DMS53 (cell line): ENCODE measurements around the gene QRFP.
"Not testable (repeated sequence)": the region's sequence is repeated elsewhere in the genome, so short reads cannot be mapped to it uniquely, and the experiment has no call there.

Experiments
- DNase-seq: peaks from one replicate; lab custom pipeline; 2025; lab: John Stamatoyannopoulos, UW

Gene QRFP

DNA sequence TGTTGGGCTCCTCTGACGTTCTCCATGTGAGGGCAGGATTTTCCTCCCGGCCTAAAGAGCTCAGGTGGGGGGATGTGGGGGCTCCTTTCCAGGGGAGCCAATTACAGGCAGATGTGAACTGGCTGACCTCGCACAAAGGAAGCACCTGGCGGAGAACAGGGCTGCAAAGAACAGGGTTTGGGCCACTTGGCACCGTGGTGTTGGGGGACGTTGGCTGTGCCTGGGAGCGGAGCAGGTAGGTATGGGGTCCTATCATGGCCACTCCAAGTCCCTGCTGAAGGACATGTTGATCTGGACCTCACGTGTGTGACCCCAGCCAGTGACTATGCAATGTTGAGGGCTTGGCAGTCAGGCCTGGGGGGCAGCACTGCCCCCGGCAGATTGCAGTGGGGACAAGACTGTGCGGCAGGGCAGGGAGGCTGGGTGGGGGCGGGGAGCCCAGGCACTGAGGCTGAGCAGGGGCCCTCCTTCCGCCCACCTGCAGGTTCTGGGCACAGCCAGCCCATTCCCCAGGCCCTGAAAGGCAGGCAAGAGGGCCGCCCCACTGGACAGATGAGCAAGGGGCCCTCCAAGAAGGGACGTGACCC, 23.0 kb upstream of the QRFP start:
- no peak for DNase-seq

DNA sequence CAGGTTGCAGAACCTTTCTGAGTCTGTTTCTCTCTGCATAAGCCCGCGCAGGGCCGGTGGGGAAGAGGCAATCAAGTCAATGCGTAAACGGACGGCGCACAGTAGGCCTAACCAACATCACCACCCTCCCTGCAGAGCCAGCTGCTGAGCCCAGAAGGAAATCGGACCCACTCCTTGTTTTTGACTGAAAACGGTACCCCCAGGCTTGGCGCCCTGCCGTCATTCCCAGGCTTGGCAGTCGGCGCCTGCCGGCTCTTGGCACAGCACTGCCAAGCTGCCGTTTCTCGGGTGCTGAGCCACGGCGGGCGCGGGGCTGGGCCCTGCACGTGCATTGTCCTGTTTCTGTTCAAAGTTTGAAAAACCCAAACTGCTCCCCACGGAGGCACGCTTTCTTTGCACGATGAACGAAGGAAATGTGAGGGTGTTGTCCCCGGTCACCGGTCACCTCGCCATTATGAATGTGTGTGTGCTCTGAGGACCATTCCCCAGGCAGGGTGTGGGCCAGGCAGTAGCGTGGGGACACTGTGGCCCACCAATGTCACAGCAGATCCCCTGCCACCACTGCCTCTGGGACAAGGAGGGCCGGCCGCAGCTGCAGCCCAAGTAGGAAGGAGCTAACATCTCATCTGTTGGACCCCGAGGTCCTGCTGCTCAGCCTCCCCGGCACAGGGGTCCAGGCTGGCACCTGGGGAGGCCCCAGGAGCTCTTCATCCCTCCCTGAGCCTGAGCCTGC, 22.4 kb upstream of the QRFP start:
- no peak for DNase-seq

GRCh38 chr9:130918101-130918825, 21.7 kb upstream of the QRFP start:
- no peak for DNase-seq

- DNase-seq = no peak
Measured at GRCh38 chr9:130917168-130917960, 20.8 kb upstream of the QRFP start.

GRCh38 chr9:130915096-130915447, 18.5 kb upstream of the QRFP start:
- no peak for DNase-seq

- DNase-seq = no peak
Measured at GRCh38 chr9:130914417-130915095, 17.9 kb upstream of the QRFP start.

DNA sequence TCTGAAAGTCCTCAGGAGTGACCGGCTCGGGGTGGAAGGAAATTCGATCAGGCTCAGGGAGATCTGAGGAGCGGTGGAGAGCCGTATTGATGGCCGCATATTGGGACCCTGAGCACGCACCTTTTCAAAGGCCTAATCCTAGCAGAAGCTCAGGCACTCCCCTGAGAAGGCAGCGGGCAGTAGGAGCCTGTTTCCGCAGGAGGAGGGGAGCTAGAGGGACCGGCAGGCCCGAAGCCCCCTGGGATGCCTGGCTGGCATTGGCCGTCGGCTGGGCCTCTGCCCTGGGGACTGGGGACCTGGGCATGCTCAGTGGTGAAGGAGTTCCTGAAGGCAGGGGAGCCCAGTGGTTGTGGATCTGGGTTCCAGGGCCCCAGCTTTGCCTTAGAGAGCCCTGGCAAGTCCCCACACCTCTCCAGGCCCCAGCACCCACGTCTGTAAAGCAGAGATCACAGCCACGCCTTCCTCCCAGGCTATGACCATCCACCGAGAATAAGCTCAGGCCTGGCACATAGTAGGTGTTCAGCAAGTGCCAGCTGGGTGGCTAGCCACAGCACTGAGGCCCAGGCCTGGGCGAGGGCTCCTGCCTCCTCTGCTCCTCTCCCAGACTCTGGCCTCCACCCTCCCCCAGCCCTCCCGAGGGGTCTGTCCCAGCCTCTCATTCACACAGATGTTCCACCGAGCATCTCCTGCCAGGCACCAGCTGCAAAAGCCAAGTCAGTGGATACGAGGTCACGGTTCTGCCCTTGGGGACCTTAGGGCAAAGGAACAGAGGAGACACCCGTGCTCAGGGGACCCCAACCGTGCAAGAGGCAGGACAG, 17.2 kb upstream of the QRFP start:
- no peak for DNase-seq

DNA sequence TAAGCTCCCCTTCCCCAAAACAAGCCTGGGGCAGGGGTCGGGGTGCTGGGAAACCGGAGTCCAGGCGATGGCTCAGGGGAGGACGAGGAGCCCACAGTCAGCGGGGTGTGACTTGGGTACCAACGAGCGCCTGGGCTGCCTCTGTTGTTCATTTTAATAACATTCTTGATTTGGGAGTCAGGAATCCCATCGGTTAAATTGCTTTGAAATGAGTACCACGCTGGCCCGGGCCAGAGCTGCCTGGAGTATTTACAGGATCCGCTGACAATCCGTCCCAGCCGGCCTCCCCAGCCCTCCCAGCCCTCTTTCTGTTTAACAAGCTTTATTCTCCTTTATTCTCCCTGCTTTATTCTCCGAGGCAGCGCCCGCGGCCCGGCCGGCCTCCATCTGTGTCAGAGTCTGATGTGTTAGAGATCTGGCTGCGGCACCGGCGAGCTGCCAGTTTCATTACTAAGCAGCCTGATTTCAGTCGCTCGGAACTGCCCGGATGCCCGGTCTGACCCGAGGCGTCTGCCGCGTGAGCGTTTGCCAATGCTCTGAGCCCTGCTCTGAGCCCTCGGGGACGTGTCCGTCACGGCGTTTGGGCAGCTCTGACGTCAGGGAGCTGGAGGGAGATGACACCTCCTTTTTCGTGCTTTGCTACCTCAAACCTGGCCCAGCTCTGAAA, 16.5 kb upstream of the QRFP start:
- DNase-seq = peak; percentile 81

GRCh38 chr9:130911254-130912049, 14.8 kb upstream of the QRFP start:
- DNase-seq = no peak

DNA sequence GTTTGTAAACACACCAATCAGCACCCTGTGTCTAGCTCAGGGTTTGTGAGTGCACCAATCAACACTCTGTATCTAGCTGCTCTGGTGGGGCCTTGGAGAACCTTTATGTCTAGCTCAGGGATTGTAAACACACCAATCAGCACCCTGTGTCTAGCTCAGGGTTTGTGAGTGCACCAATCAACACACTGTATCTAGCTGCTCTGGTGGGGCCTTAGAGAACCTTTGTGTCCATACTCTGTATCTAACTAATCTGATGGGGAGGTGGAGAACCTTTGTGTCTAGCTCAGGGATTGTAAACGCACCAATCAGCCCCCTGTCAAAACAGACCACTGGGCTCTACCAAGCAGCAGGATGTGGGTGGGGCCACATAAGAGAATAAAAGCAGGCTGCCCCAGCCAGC, 14.1 kb upstream of the QRFP start:
- DNase-seq = not testable (repeated sequence)

DNA sequence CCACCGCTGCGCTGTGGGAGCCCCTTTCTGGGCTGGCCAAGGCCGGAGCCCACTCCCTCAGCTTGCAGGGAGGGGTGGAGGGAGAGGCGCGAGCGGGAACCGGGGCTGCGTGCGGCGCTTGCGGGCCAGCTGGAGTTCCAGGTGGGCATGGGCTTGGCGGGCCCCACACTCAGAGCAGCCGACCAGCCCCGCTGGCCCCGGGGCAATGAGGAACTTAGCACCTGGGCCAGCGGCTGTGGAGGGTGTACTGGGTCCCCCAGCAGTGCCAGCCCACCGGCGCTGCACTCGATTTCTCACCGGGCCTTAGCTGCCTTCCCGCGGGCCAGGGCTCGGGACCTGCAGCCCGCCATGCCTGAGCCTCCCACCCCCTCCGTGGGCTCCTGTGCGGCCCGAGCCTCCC, 13.4 kb upstream of the QRFP start:
- not testable (repeated sequence) for DNase-seq

- DNase-seq = no peak
Measured at GRCh38 chr9:130908878-130909355, 12.3 kb upstream of the QRFP start.

DNA sequence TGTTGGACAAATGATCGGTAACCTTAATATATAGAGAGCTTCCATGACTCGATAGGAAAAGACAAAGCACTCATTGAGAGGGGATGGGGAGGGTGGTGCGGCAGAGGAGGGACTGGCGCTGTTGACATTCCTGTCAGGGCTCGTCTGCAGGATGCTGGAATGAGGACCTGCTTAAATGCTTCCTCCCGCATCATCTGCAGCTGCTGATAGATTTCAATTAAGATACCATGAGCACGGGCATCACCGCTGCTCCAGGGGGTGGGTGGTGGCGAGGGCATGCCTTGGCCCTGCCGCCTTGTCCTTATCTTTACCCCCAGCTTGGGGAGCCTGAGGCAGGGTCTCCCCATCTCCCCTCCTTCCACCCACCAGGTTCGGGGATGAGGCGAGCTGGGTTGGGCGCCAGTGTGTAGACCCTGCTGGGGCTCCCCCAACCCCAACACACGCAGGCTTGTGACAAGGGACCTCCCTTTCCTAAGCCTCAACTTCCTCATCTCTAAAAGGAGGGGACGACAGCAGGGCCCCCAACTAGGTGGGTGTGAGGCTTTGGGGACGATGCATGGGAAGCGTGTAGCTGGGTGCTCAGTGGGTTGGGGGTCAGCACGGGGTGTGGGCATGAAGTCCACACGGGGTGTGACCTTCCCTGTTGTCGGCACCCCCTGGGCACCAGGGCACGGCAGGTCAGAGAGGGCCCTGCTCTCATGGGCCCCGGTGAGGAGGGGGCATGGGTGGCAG, 11.7 kb upstream of the QRFP start:
- DNase-seq = no peak

- DNase-seq = no peak
Measured at GRCh38 chr9:130906735-130907416, 10.3 kb upstream of the QRFP start.

- no peak for DNase-seq
Measured at GRCh38 chr9:130905902-130906734, 9.5 kb upstream of the QRFP start.

DNA sequence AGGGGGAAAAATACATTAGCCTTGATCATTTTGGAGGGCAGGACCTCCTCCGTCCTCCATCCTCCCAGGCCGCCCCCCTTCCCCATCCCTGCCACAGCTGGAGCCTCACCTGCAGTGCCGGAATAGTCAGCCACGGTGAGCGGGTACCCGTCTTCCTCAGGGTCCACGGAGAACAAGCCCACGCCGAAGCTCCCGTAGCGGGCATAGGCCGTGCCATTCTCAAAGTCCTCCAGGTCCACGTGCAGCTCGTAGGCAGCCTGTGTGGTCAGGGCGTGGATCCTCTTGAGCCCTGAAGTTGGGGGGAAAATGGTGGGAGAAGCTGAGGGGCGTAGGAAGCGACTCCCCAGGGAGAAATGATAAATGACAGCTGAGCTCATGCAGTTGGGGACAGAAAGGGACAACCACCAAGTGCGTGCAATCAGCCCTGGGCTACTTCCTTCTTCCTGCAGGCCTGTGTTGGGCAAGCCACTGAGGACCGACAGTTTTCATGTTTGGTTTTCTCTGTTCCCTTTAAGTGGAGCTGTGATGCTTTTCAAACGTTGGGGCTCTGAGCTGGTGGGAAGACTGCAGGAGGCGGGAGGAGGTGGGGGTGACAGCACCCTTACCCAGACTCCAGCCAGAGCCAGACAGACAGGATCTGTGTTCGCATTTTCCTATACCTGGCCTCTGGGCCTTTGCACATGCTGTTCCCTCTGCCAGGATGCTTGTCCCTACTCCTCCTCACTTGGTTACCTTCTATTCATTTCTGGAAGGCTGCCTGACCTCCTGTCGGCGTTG, 8.7 kb upstream of the QRFP start:
- DNase-seq = no peak
